ENCODE results near the gene PPP5C. TPM values are rescaled to one million over a fixed set of nuclear protein-coding genes. Genes with fewer than 3 reads are reported as not detected.

Gene PPP5C
- total RNA-seq, 1 donor from 2014 or later, result 48.9 TPM

DNA sequence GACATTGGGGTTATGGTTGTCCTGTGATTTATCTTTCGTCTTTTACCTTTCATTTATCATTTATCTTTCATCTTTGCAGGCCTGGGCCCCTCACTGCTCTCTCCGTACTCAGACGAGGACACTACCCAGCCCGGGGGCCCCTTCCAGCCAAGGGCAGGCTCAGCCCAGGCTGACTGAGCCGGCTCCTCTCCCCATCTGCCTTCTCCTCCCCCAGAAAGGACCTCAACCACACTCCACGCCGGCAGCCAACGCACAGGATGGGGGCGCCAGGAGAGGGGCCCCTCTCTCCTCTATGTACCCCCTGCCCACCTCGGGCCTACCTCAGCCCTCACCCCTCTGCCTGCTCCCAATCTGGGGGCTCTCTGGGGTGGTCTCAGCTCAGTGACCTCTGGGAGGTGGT lies 7.4 kb upstream of the PPP5C start:
- no peaks in the 10 kb centered on the region for H3K27me3 ChIP-seq (ENCODE audit: low read depth)
- H3K36me3 ChIP-seq, result peaks cover 71% of the 10 kb centered on the region
- TF ChIP-seq CTCF (IDR thresholded peaks at IDR 0.05), result no peak
- intact Hi-C loops (cut with DNase I), result no loop called here
- no peak overlapping the region for H3K4me3 ChIP-seq
- DNase-seq, result no peak
- H3K9me3 ChIP-seq, result no peaks in the 10 kb centered on the region
- ATAC-seq, result no peak
- no peaks in the 10 kb centered on the region for H3K4me1 ChIP-seq
- no peak overlapping the region for H3K27ac ChIP-seq

DNA sequence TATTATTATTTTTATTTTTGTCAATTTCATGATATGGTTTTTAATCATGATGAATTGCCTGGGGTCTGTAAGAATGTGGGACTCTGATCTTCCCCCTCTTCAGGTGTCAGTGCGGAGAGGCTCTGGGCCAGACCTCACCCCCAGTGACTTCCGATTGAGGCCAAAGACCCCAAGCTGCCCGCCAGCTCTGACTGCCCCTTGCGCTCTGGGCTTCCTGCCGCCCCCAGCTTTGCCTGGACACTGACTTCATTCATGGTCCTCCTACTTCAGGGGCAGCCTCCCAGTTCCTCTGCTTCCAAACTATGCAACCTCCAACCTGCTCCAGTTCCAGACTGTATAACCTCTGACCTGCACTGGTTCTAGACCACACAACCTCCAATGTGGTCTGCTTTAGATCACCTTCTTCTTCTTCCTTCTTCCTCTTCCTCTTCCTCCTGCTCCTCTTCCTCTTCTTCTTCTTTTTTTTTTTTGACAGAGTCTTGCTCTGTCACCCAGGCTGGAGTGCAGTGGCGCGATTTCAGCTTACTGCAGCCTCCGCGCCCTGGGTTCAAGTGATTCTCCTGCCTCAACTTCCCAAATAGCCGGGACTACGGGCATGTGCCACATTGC lies 6.7 kb upstream of the PPP5C start:
- Histone ChIP-seq H3K27me3 (ENCODE audit: low read depth) (no peaks in the 10 kb centered on the region), H3K36me3 (peaks cover 64% of the 10 kb centered on the region), H3K4me1 (no peaks in the 10 kb centered on the region), H3K27ac (no peak overlapping the region), H3K4me3 (no peak overlapping the region), H3K9me3 (no peaks in the 10 kb centered on the region)
- intact Hi-C loops (cut with DNase I), result no loop called here
- DNase-seq, result no peak
- no peak for TF ChIP-seq CTCF (IDR thresholded peaks at IDR 0.05)
- ATAC-seq, result no peak

GRCh38 chr19:46341937-46342336 lies 5.0 kb upstream of the PPP5C start:
- intact Hi-C loops (cut with DNase I), result no loop called here
- H3K27ac ChIP-seq, result no peak overlapping the region
- peaks cover 4% of the 10 kb centered on the region for H3K4me1 ChIP-seq
- ATAC-seq (no peak), DNase-seq (no peak)
- TF ChIP-seq CTCF (IDR thresholded peaks at IDR 0.05), result no peak
- no peaks in the 10 kb centered on the region for H3K9me3 ChIP-seq
- H3K36me3 ChIP-seq, result peaks cover 51% of the 10 kb centered on the region
- no peaks in the 10 kb centered on the region for H3K27me3 ChIP-seq (ENCODE audit: low read depth)
- no peak overlapping the region for H3K4me3 ChIP-seq

- H3K4me3 ChIP-seq, result no peak overlapping the region
- H3K27ac ChIP-seq, result no peak overlapping the region
- DNase-seq, result no peak
- H3K27me3 ChIP-seq (ENCODE audit: low read depth), result no peaks in the 10 kb centered on the region
- no peaks in the 10 kb centered on the region for H3K9me3 ChIP-seq
- peaks cover 30% of the 10 kb centered on the region for H3K36me3 ChIP-seq
- peaks cover 22% of the 10 kb centered on the region for H3K4me1 ChIP-seq
- intact Hi-C loops (cut with DNase I), result no loop called here
- no peak for ATAC-seq
- TF ChIP-seq CTCF (IDR thresholded peaks at IDR 0.05), result no peak
Observed at GRCh38 chr19:46344363-46344762, 2.5 kb upstream of the PPP5C start.

GRCh38 chr19:46345157-46345556 lies 1.7 kb upstream of the PPP5C start:
- intact Hi-C loops (cut with DNase I), result no loop called here
- Histone ChIP-seq H3K9me3 (no peaks in the 10 kb centered on the region), H3K27ac (no peak overlapping the region), H3K4me1 (peaks cover 30% of the 10 kb centered on the region), H3K36me3 (peaks cover 22% of the 10 kb centered on the region), H3K27me3 (ENCODE audit: low read depth) (no peaks in the 10 kb centered on the region), H3K4me3 (no peak overlapping the region)
- TF ChIP-seq CTCF (IDR thresholded peaks at IDR 0.05), result no peak
- no peak for DNase-seq
- no peak for ATAC-seq

DNA sequence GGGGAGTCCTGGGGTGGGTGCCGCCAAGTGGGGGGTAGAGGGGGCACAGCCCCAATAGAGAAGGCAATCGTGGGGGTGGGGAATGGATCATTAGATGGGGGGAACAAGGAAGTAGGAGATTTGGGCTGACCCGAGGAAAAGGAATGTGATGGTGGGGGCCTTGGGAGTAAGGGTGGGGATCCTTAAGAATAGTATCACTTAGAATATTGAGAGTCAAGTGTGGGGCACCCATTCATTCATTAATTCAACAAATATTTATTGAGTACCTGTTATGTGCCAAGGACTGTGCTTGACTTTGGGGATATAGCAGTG lies 641 bp downstream of the PPP5C start:
- TF ChIP-seq CTCF (IDR thresholded peaks at IDR 0.05), result no peak

More for the DNA sequence above, 641 bp downstream of the PPP5C start:
- peak overlapping the region; percentile 100 for H3K4me3 ChIP-seq
- intact Hi-C loops (cut with DNase I), result no loop called here
- no peak for ATAC-seq
- H3K27me3 ChIP-seq (ENCODE audit: low read depth), result no peaks in the 10 kb centered on the region
- no peaks in the 10 kb centered on the region for H3K9me3 ChIP-seq
- H3K36me3 ChIP-seq, result no peaks in the 10 kb centered on the region
- DNase-seq, result no peak
- peak overlapping the region; percentile 92 for H3K27ac ChIP-seq
- H3K4me1 ChIP-seq, result peaks cover 53% of the 10 kb centered on the region

Measured in lower lobe of right lung (tissue), 2 donors.